Type B pancreatic cell (in vitro differentiated cells): ENCODE data around the gene CADPS. TPM values are rescaled to one million over a fixed set of nuclear protein-coding genes. Genes with fewer than 3 reads are reported as not detected.

Experiments used
- DNase-seq: peaks from one replicate; pipeline ENCODE4 v3.0.0; 2021; ENCODE audit warnings: mixed read lengths; ENCODE audit not compliant: unreplicated experiment; ENCODE audit errors: extremely low spot score
- H3K27ac Mint-ChIP-seq: 2 replicates; pipeline ENCODE4 v1.8.0; 2021; ENCODE audit warnings: mild to moderate bottlenecking, mixed read lengths
- H3K27me3 Mint-ChIP-seq: 2 replicates; pipeline ENCODE4 v1.8.0; 2021; ENCODE audit warnings: mixed read lengths
- H3K36me3 Mint-ChIP-seq: 2 replicates; pipeline ENCODE4 v1.8.0; 2021; ENCODE audit warnings: mixed read lengths
- H3K4me1 Mint-ChIP-seq: one replicate; pipeline ENCODE4 v1.8.0; 2021; ENCODE audit warnings: mixed read lengths; ENCODE audit not compliant: unreplicated experiment
- H3K4me3 Mint-ChIP-seq: 2 replicates; pipeline ENCODE4 v1.8.0; 2021; ENCODE audit warnings: mild to moderate bottlenecking, mixed read lengths
- H3K9me3 Mint-ChIP-seq: 2 replicates; pipeline ENCODE4 v1.8.0; 2021; ENCODE audit warnings: mixed read lengths
- total RNA-seq: library from RNA; stranded (reverse); gene quantifications from 2 replicates; pipeline ENCODE4 v1.2.1, GENCODE V29; 2021; ENCODE audit warnings: low replicate concordance
- TF ChIP-seq, protein P1 (sequence below): fragments of 200-600 bp; sonication (generic); conservative IDR thresholded peaks from 2 replicates; pipeline ENCODE4 v1.5.0; 2021; ENCODE audit warnings: antibody characterized with exemption, mild to moderate bottlenecking

The CADPS gene
- total RNA-seq, 1 donor from 2014 or later, result 21.6 TPM

DNA sequence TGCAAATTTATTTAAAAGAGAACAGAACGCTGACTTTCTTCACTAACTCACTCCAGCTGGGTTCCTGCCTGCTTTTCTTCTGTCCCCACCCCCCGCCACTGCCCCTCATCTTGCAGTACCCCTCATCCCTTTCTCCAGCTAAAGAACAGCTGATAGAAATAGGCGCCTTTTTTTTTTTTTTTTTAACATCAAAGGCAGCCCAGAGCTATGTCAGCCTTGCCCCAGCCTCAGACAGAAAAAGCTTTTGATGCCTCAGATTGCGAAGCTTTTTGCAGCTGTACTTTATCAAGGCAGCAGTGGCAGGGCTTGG lies 1.8 kb downstream of the CADPS start:
- Mint-ChIP-seq H3K9me3 (peaks cover 6% of the 10 kb centered on the region), H3K36me3 (no peaks in the 10 kb centered on the region), H3K27ac (peak overlapping the region; percentile 57), H3K27me3 (peaks cover 85% of the 10 kb centered on the region), H3K4me1 (peaks cover 12% of the 10 kb centered on the region), H3K4me3 (peak overlapping the region; percentile 96)
- TF ChIP-seq, protein P1, sequence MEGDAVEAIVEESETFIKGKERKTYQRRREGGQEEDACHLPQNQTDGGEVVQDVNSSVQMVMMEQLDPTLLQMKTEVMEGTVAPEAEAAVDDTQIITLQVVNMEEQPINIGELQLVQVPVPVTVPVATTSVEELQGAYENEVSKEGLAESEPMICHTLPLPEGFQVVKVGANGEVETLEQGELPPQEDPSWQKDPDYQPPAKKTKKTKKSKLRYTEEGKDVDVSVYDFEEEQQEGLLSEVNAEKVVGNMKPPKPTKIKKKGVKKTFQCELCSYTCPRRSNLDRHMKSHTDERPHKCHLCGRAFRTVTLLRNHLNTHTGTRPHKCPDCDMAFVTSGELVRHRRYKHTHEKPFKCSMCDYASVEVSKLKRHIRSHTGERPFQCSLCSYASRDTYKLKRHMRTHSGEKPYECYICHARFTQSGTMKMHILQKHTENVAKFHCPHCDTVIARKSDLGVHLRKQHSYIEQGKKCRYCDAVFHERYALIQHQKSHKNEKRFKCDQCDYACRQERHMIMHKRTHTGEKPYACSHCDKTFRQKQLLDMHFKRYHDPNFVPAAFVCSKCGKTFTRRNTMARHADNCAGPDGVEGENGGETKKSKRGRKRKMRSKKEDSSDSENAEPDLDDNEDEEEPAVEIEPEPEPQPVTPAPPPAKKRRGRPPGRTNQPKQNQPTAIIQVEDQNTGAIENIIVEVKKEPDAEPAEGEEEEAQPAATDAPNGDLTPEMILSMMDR, result no peak
- no peak for DNase-seq

DNA sequence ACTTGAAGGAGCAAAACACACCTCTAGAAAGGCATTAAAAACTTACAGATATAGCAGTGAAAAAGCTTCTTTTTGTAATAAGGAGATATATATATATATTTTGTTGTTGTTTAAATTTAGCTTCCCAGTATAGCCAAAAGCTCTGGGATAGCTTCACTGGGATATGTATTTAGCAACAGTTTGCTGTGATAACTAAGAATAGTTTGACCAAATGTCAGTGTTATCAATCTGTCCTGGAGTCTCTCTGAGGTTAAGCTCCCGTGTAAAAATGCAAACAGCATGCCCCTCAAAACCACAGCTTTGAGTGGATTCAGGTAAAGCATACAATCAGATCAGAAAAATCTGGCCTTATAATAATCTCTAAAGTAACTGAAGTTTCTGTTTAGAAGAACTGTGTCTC lies 2.9 kb downstream of the CADPS start:
- no peak for DNase-seq
- Mint-ChIP-seq H3K27ac (no peak overlapping the region), H3K4me3 (peak overlapping the region; percentile 96)

DNA sequence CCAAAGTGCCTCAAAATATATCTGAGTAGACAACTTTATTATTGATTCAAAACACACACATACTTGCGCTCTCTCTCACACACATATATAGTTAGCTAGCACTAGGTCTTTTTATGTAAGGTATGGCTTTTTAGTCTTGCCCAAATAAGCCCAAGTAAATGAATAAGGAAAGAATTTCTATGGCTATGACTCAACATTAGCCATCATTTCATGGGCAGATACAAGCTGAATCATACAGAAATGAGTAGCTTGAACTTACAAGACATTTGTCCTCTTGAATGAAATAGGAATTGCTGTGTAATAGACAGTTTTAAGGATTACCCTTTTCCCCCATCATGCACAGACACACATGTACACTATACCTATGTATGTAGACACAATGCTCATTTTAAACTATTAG lies 4.9 kb downstream of the CADPS start:
- no peak for DNase-seq

More for the DNA sequence above, 2.9 kb downstream of the CADPS start:
- Mint-ChIP-seq H3K4me1 (peaks cover 12% of the 10 kb centered on the region), H3K9me3 (peaks cover 6% of the 10 kb centered on the region), H3K36me3 (no peaks in the 10 kb centered on the region), H3K27me3 (peaks cover 76% of the 10 kb centered on the region)
- TF ChIP-seq, protein P1, result no peak

DNA sequence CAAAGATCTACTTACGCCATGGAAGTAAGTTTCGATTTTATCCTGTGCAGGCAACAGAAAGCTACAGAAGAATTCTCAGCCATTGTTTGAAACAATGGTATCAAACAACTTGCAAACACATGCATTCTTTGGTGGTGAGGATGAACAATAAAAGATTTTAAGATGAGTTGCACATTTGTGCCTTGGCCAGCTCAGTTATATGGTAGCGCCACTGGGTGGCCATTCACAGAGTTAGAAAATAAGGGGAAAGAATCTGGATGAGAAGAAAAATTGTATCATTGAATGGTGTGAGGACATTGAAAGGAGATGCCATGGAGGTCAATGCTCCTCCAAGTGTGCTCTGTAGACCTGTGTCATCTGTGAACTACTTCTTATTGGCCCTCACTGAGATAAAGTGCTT lies 11.6 kb downstream of the CADPS start:
- Mint-ChIP-seq H3K9me3 (no peaks in the 10 kb centered on the region), H3K27me3 (peaks cover 20% of the 10 kb centered on the region), H3K4me3 (no peak overlapping the region), H3K27ac (no peak overlapping the region), H3K36me3 (no peaks in the 10 kb centered on the region), H3K4me1 (no peaks in the 10 kb centered on the region)
- TF ChIP-seq, protein P1, result no peak
- no peak for DNase-seq

More for the DNA sequence above, 4.9 kb downstream of the CADPS start:
- Mint-ChIP-seq H3K27ac (no peak overlapping the region), H3K4me1 (peaks cover 9% of the 10 kb centered on the region), H3K9me3 (no peaks in the 10 kb centered on the region), H3K36me3 (no peaks in the 10 kb centered on the region), H3K4me3 (no peak overlapping the region), H3K27me3 (peaks cover 62% of the 10 kb centered on the region)
- TF ChIP-seq, protein P1, result no peak

DNA sequence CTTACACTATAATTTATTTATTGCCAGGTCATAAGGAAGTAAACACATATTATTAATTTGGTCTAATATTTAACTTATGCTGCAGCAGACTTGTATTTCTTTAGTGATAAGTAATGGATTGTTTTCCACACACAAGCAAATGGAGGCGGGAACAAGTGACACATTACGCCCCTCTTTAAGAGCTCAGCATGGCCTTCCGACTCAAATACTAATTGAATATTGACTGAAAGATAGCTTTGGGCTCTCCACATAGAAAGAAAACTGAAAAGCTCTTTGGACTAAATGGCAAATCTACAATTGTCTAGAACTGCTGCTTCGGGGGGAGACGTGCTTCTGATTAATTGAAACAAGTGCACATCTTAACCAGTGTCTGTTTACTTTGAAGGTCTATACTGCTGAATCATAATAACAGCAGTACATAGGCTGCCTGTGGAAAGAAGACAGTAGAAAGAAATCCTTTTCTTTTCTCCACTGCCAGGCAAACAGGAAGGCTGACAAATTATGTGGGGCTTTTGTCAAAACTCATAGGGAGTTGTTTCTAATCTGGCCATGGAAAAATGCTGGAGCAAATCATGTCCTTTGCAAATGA lies 15.9 kb downstream of the CADPS start:
- H3K27ac Mint-ChIP-seq, result no peak overlapping the region
- no peaks in the 10 kb centered on the region for H3K4me1 Mint-ChIP-seq
- H3K4me3 Mint-ChIP-seq, result no peak overlapping the region
- H3K36me3 Mint-ChIP-seq, result no peaks in the 10 kb centered on the region
- peaks cover 10% of the 10 kb centered on the region for H3K27me3 Mint-ChIP-seq
- DNase-seq, result no peak
- no peaks in the 10 kb centered on the region for H3K9me3 Mint-ChIP-seq
- TF ChIP-seq, protein P1, result no peak

DNA sequence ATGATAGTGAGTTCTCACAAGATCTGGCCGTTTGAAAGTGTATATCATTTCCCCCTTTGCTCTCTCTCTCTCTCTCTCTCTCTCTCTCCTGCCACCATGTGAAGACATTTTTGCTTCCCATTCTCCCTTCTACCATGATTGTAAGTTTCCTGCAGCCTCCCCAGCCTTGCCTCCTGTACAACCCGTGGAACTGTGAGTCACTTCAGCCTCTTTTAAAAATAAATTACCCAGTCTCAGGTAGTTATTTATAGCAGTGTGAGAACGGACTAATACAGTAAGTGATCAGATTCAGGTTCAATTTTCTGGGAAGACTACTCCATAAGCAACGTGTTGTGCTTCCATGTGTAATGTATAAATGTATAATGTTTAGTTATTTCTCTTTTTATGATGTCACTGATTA lies 29.2 kb downstream of the CADPS start:
- TF ChIP-seq, protein P1, result no peak
- H3K36me3 Mint-ChIP-seq, result no peaks in the 10 kb centered on the region
- H3K27me3 Mint-ChIP-seq, result peaks cover 18% of the 10 kb centered on the region
- no peaks in the 10 kb centered on the region for H3K9me3 Mint-ChIP-seq
- no peak for DNase-seq
- H3K27ac Mint-ChIP-seq, result no peak overlapping the region
- no peaks in the 10 kb centered on the region for H3K4me1 Mint-ChIP-seq
- H3K4me3 Mint-ChIP-seq, result no peak overlapping the region
